T-cell (primary cell): ENCODE data around the gene SEC61B. TPM values are rescaled to one million over a fixed set of nuclear protein-coding genes. Genes with fewer than 3 reads are reported as not detected.
"Not testable (repeated sequence)": the region's sequence is repeated elsewhere in the genome, so short reads cannot be mapped to it uniquely, and the experiment has no call there.

Experiments
- ATAC-seq, 4 experiments: fragments of 200-7000 bp in 3 of 4; fragments of 150-1000 bp in 1 of 4; cut with Tn5 transposase; replicated peaks in 1 of 4; 1 replicate in 3 of 4; 2 replicates in 1 of 4; pipeline ENCODE4 v1.10.0; 2021; ENCODE audit warnings: moderate library complexity in 3 of 4, mild to moderate bottlenecking in 2 of 4, moderate number of reproducible peaks in 1 of 4
- CTCF ChIA-PET, 2 donors: fragments of 300-600 bp; sonication (Branson Sonifier 250); formaldehyde crosslinking; loops; one replicate each; lab custom pipeline; 2022; ENCODE audit warnings: antibody characterized with exemption in 2 of 2; lab: Charles Lee
- POLR2A ChIA-PET, 2 donors: fragments of 300-600 bp; sonication (Branson Sonifier 250); formaldehyde crosslinking; loops; one replicate each; lab custom pipeline; 2022; ENCODE audit warnings: antibody characterized with exemption in 2 of 2; lab: Charles Lee
- DNase-seq, 35 experiments: peaks; one replicate each; pipeline versions ENCODE4 v3.0.0 to v3.0.0-alpha.2; 2013 to 2023
- H3K27ac ChIP-seq: one replicate; pipeline ENCODE4 v1.5.1; 2013; ENCODE audit warnings: low read length
- H3K27me3 ChIP-seq, 2 experiments: replicated peaks in 1 of 2; 1 replicate in 1 of 2; 2 replicates in 1 of 2; pipeline versions ENCODE4 v1.6.1 to v1.7.0; 2013; ENCODE audit warnings: low read length in 1 of 2, mixed read lengths in 1 of 2; ENCODE audit not compliant: control insufficient read depth in 2 of 2, insufficient read depth in 2 of 2; ENCODE audit errors: extremely low read depth in 1 of 2
- H3K36me3 ChIP-seq, 2 donors: 1 replicate in 1 of 2; 2 replicates in 1 of 2; pipeline versions ENCODE4 v1.6.1 to v1.7.0; 2013; ENCODE audit warnings: low read length in 1 of 2; ENCODE audit not compliant: control insufficient read depth in 2 of 2, insufficient read depth in 1 of 2; ENCODE audit errors: extremely low read depth in 1 of 2
- H3K4me1 ChIP-seq, 2 experiments: 1 replicate in 1 of 2; 2 replicates in 1 of 2; pipeline versions ENCODE4 v1.6.1 to v1.7.0; 2013; ENCODE audit warnings: low read length in 2 of 2, mixed read lengths in 1 of 2; ENCODE audit not compliant: insufficient read depth in 2 of 2, control insufficient read depth in 1 of 2; ENCODE audit errors: extremely low read depth in 1 of 2
- H3K4me3 ChIP-seq, 2 donors: 1 replicate in 1 of 2; 2 replicates in 1 of 2; pipeline versions ENCODE4 v1.5.1 to v1.7.0; 2013; ENCODE audit warnings: mild to moderate bottlenecking in 2 of 2, low read length in 1 of 2, moderate library complexity in 1 of 2; ENCODE audit not compliant: control insufficient read depth in 1 of 2; ENCODE audit errors: extremely low read depth in 1 of 2
- H3K9me3 ChIP-seq: 2 replicates; pipeline ENCODE4 v1.7.0; 2013
- H3K27ac Mint-ChIP-seq, 2 donors: one replicate each; pipeline ENCODE4 v1.8.0; 2020 to 2021; ENCODE audit warnings: mild to moderate bottlenecking in 2 of 2, mixed read lengths in 2 of 2
- H3K27me3 Mint-ChIP-seq, 2 donors: one replicate each; pipeline ENCODE4 v1.8.0; 2021 to 2022; ENCODE audit warnings: mixed read lengths in 2 of 2
- H3K36me3 Mint-ChIP-seq: one replicate; pipeline ENCODE4 v1.8.0; 2021; ENCODE audit warnings: mixed read lengths
- H3K4me1 Mint-ChIP-seq, 3 donors: one replicate each; pipeline ENCODE4 v1.8.0; 2020 to 2022; ENCODE audit warnings: mixed read lengths in 3 of 3, mild to moderate bottlenecking in 1 of 3
- H3K4me3 Mint-ChIP-seq, 3 donors: one replicate each; pipeline ENCODE4 v1.8.0; 2020 to 2022; ENCODE audit warnings: mild to moderate bottlenecking in 3 of 3, mixed read lengths in 3 of 3, moderate library complexity in 3 of 3
- H3K9me3 Mint-ChIP-seq, 3 donors: one replicate each; pipeline ENCODE4 v1.8.0; 2020 to 2022; ENCODE audit warnings: mixed read lengths in 3 of 3
- WGBS: methylation state at CpG from one replicate; pipeline ENCODE4 v1.1.5; 2013; ENCODE audit warnings: missing lambda C conversion rate; ENCODE audit not compliant: insufficient coverage; 5-methylcytosine and 5-hydroxymethylcytosine counted together
- total RNA-seq, 35 experiments: library from RNA in 6 of 35; stranded (reverse) in 6 of 35; fragments of 120-200 nt in 1 of 35; gene quantifications; one replicate each; pipeline versions ENCODE4 v1.2.1 to v1.2.4 and lab custom pipeline; 2013 to 2026

Gene SEC61B
- total RNA-seq, 5 donors from 2014 or later (not counting 1 experiment from before 2014, with no cell fraction given), result 54.9 to 91.5 (median 84.0) TPM

DNA sequence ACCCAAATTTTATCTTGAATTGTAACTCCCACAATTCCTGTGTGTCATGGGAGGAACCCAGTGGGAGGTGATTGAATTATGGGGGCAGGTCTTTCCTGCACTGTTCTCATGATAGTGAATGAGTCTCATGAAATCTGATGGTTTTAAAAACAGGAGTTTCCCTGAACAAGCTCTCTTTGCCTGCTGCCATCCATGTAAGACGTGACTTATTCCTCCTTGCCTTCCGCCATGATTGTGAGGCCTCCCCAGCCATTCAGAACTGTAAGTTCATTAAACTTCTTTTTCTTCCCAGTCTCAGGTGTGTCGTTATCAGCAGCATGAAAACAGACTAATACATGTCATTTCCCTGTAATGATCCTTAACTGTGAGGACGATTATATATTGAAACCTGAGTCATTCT is 15.8 kb downstream of the SEC61B start:
- CTCF ChIA-PET, result interaction anchor here in 1 of 2 donors (0.6 kb wide), 1 partner anchor 19 kb away, joined by 3 read pairs; no protein-coding TSS in a partner anchor
- H3K9me3 ChIP-seq, H3K4me3 Mint-ChIP-seq, H3K9me3 Mint-ChIP-seq, H3K27ac Mint-ChIP-seq, H3K4me1 ChIP-seq, H3K27ac ChIP-seq, H3K4me3 ChIP-seq, H3K27me3 Mint-ChIP-seq, ATAC-seq, H3K27me3 ChIP-seq, POLR2A ChIA-PET, H3K36me3 ChIP-seq, DNase-seq: not testable (repeated sequence)
- 60% methylated on average over 1 of the region's 4 CpGs for WGBS
- H3K4me1 Mint-ChIP-seq, result peaks cover 5 to 11% (median 7%) of the 10 kb centered on the region in 3 donors
- peaks cover 45% of the 10 kb centered on the region for H3K36me3 Mint-ChIP-seq

DNA sequence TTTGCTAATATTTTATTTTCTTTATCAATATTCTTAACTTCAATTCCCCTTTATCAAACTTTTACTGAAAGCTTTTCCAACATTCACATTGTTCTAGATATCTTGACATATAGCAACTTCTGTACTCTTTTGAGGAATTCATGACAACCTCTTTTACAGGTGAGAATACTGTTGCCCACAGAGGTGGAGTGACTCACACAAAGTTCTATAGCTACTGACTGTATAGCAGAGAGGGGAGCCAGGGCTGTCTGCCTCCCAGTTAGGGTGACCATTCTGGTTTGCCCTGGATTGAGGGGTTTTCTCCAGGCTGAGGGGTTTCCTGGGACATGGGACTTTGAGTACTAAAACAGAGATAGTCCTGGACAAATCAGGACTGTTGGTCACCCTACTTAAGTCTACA is 16.2 kb downstream of the SEC61B start:
- Histone ChIP-seq H3K4me1 (no peaks in the 10 kb centered on the region), H3K36me3 (peaks cover 0 to 4% of the 10 kb centered on the region in 2 donors), H3K4me3 (no peak overlapping the region), H3K9me3 (no peaks in the 10 kb centered on the region), H3K27me3 (no peaks in the 10 kb centered on the region), H3K27ac (no peak overlapping the region)
- ATAC-seq (no peak), DNase-seq (no peak)
- no peaks in the 10 kb centered on the region for H3K9me3 Mint-ChIP-seq
- ChIA-PET POLR2A (no interaction called here), CTCF (interaction anchor here in 1 of 2 donors (0.6 kb wide), 1 partner anchor 19 kb away, joined by 3 read pairs; no protein-coding TSS in a partner anchor)
- no peaks in the 10 kb centered on the region for H3K27me3 Mint-ChIP-seq
- peaks cover 5 to 11% (median 7%) of the 10 kb centered on the region in 3 donors for H3K4me1 Mint-ChIP-seq
- H3K27ac Mint-ChIP-seq, result no peak overlapping the region
- H3K36me3 Mint-ChIP-seq, result peaks cover 46% of the 10 kb centered on the region
- H3K4me3 Mint-ChIP-seq, result no peak overlapping the region

DNA sequence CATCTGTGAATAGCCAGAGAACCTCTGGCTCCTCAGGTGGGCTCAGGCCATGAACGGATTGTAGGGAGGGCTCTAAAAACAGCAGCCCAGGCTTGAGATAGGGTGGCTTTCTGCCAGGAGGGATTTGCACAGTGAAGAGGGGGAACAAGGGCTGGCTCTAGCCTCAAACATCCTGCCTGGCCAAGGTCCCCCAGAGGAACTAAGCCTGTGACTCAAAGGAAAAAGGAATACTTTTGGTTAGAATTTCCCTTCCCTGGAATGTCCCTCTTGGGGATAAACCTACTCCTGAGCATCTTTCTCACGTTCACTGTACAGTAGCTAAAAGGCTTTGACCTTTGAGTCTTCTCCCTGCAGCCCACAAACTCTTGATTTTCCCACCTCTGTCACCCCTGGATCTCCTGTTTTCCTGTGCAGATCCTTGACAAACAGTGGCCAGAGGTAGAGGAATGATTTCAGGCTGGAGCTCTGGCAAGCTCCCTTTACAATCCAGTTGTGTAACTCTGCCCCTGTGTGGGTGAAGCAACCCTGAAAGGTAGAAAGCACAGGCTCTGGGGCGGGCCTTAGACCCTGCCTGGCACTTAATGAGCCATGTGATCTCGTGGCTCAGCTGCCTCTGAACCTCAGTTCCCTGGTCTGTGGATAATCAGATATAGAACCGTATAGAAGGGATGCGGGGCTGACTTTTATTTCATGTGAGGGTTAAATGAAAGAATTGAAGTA is 17.4 kb downstream of the SEC61B start:
- Mint-ChIP-seq H3K4me1 (peaks cover 5 to 11% (median 7%) of the 10 kb centered on the region in 3 donors), H3K27ac (no peak overlapping the region), H3K9me3 (no peaks in the 10 kb centered on the region), H3K27me3 (no peaks in the 10 kb centered on the region), H3K4me3 (no peak overlapping the region), H3K36me3 (peaks cover 47% of the 10 kb centered on the region)
- no peak for DNase-seq
- ChIA-PET POLR2A (no interaction called here), CTCF (no interaction called here)
- Histone ChIP-seq H3K4me1 (no peaks in the 10 kb centered on the region), H3K27me3 (no peaks in the 10 kb centered on the region), H3K36me3 (peaks cover 0 to 4% of the 10 kb centered on the region in 2 donors), H3K4me3 (no peak overlapping the region), H3K27ac (no peak overlapping the region), H3K9me3 (no peaks in the 10 kb centered on the region)
- no peak for ATAC-seq
- 56% methylated on average over 3 of the region's 6 CpGs for WGBS

DNA sequence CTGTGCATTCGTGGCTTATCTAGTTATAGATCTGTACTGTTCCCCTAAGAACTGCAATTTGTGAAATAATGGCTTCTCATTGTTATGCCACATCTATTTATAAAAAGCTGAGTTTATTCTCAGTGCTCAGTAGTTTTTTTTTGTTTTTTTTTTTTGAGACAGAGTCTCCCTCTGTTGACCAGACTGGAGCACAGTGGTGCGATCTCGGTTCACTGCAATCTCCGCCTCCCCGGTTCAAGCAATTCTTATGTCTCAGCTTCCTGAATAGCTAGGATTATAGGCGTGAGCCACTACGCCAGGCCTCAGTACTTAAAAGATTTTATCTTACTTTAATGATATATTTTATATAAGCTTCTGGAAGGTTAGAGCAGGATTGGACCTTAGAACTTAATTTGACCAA is 19.0 kb downstream of the SEC61B start:
- ATAC-seq (no peak), DNase-seq (no peak)
- peaks cover 0 to 4% of the 10 kb centered on the region in 2 donors for H3K36me3 ChIP-seq
- ChIA-PET CTCF (interaction anchor here in 1 of 2 donors (0.8 kb wide), 1 partner anchor 9 kb away, joined by 4 read pairs; no protein-coding TSS in a partner anchor), POLR2A (interaction anchor here (0.6 kb wide), 2 partner anchors 14 to 25 kb away, joined by 3 to 7 read pairs; no protein-coding TSS in a partner anchor)
- no peaks in the 10 kb centered on the region for H3K27me3 ChIP-seq
- H3K4me3 Mint-ChIP-seq, result no peak overlapping the region
- no peaks in the 10 kb centered on the region for H3K27me3 Mint-ChIP-seq
- no peaks in the 10 kb centered on the region for H3K4me1 ChIP-seq
- H3K27ac ChIP-seq, result no peak overlapping the region
- WGBS, result no CpG with 5 or more reads among the region's 7 CpGs
- no peaks in the 10 kb centered on the region for H3K9me3 Mint-ChIP-seq
- H3K27ac Mint-ChIP-seq, result no peak overlapping the region
- H3K9me3 ChIP-seq, result no peaks in the 10 kb centered on the region
- H3K4me1 Mint-ChIP-seq, result peaks cover 0 to 2% (median 2%) of the 10 kb centered on the region in 3 donors
- peaks cover 47% of the 10 kb centered on the region for H3K36me3 Mint-ChIP-seq
- H3K4me3 ChIP-seq, result no peak overlapping the region

DNA sequence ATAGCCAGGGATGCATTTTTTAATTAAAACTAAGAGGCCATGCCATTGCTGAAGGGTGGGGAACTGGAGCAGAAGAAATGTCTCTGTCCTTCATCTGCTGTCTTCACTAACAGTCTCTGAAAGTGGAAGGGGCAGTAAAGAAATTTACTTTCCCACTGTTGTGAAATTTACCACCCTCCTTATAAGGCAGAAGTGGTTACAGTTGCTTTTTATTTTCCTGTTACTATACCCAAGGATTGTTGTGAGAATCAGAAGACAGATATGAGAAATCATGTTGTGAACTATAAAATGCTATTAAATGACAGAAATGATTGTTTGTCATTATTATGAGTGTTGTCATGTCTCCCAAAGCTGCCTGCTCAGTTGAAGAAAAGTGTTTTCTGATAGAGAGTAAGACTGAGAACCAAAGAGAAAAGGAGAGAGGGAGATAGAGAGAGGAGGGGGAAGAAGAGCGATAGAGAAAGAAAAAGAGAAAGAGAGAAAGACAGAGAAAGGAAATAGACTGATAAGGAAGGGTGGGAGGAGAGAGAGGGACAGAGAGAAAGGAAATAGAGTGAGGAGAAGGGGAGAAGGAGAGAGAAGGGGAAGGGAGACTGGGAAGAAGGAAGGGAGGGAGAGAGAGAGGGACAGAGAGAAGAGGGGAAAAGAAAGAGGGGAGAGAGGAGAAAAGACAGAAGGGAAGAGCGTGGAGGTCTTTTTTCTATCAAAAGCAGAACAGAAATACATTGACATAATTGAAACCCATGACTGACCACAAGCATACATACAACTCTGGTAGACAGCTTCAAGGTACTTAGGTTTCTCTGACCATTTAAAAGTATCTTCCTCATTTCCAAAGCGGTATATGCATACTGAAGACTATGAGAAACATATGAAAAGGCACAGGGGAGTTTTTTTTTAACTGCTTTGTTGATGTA is 22.5 kb downstream of the SEC61B start:
- Mint-ChIP-seq H3K4me1 (no peaks in the 10 kb centered on the region), H3K9me3 (no peaks in the 10 kb centered on the region), H3K4me3 (no peak overlapping the region), H3K36me3 (peaks cover 38% of the 10 kb centered on the region), H3K27ac (no peak overlapping the region), H3K27me3 (no peaks in the 10 kb centered on the region)
- Histone ChIP-seq H3K27me3 (no peaks in the 10 kb centered on the region), H3K27ac (no peak overlapping the region), H3K9me3 (no peaks in the 10 kb centered on the region), H3K36me3 (peaks cover 0 to 3% of the 10 kb centered on the region in 2 donors), H3K4me3 (no peak overlapping the region), H3K4me1 (no peaks in the 10 kb centered on the region)
- CTCF ChIA-PET, result no interaction called here
- POLR2A ChIA-PET, result no interaction called here
- 70% methylated on average over 1 of the region's 3 CpGs for WGBS
- ATAC-seq (no peak), DNase-seq (no peak)

DNA sequence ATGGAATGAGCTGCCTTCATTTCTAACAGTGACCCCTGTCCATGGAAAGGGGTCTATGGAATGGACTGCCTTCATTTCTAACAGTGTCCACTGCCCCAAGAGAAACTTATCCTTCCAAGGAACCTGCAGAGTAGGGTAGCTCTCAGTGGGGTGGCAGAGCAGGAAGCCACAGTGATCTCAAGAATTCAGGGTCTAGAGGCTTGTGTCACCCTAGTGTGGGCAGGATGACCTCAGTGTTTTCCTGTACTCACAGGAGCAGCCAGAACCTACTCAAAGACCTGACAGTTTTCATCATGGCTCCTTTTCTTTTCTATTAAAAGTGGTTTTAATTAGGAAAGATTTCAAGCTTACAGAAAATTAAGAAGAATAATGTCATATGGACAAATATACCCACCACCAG is 27.5 kb downstream of the SEC61B start:
- no peak for DNase-seq
- CTCF ChIA-PET, result no interaction called here
- Mint-ChIP-seq H3K27ac (no peak overlapping the region), H3K4me3 (no peak overlapping the region), H3K4me1 (peaks cover 10 to 12% (median 10%) of the 10 kb centered on the region in 3 donors), H3K27me3 (no peaks in the 10 kb centered on the region), H3K36me3 (peaks cover 4% of the 10 kb centered on the region), H3K9me3 (no peaks in the 10 kb centered on the region)
- no peak for ATAC-seq
- no peaks in the 10 kb centered on the region for H3K9me3 ChIP-seq
- POLR2A ChIA-PET, result no interaction called here
- no peak overlapping the region for H3K27ac ChIP-seq
- H3K4me1 ChIP-seq, result peaks cover 0 to 8% of the 10 kb centered on the region in 2 experiments
- no peaks in the 10 kb centered on the region for H3K27me3 ChIP-seq
- no peaks in the 10 kb centered on the region for H3K36me3 ChIP-seq
- no peak overlapping the region for H3K4me3 ChIP-seq
